KMS-11 (cell line): ENCODE results near the gene PSMA2.
A peak's percentile ranks its signal among the peaks of the same experiment; 100 is the strongest.
"Not testable (repeated sequence)": the region's sequence is repeated elsewhere in the genome, so short reads cannot be mapped to it uniquely, and the experiment has no call there.

Source experiments
- H2AFZ ChIP-seq: fragments of 200-600 bp; sonication (generic); 2 replicates; pipeline ENCODE4 v1.6.1; 2016; ENCODE audit warnings: antibody characterized with exemption, mixed run types, low read depth
- H3K27ac ChIP-seq: fragments of 200-600 bp; sonication (generic); 2 replicates; pipeline ENCODE4 v1.6.1; 2016; ENCODE audit warnings: mild to moderate bottlenecking, mixed run types
- H3K27me3 ChIP-seq: fragments of 200-600 bp; sonication (generic); 2 replicates; pipeline ENCODE4 v1.6.1; 2017; ENCODE audit warnings: mild to moderate bottlenecking, low read depth, mixed run types, moderate library complexity; ENCODE audit not compliant: insufficient read depth
- H3K36me3 ChIP-seq: fragments of 200-600 bp; sonication (generic); 2 replicates; pipeline ENCODE4 v1.6.1; 2017; ENCODE audit warnings: mild to moderate bottlenecking, mixed run types; ENCODE audit not compliant: insufficient read depth
- H3K4me1 ChIP-seq: fragments of 200-600 bp; sonication (generic); 2 replicates; pipeline ENCODE4 v1.6.1; 2016; ENCODE audit warnings: mild to moderate bottlenecking, low read depth, mixed run types; ENCODE audit not compliant: poor library complexity, severe bottlenecking
- H3K4me2 ChIP-seq: fragments of 200-600 bp; sonication (generic); 2 replicates; pipeline ENCODE4 v1.7.0; 2016; ENCODE audit warnings: mild to moderate bottlenecking, mixed run types
- H3K4me3 ChIP-seq: fragments of 200-600 bp; sonication (generic); IDR thresholded peaks from 2 replicates; pipeline ENCODE4 v1.6.1; 2017; ENCODE audit warnings: low read depth, low read length, mixed read lengths; ENCODE audit not compliant: insufficient read depth
- H3K79me2 ChIP-seq: fragments of 200-600 bp; sonication (generic); 2 replicates; pipeline ENCODE4 v1.6.1; 2016; ENCODE audit warnings: low read depth, mixed run types; ENCODE audit not compliant: insufficient read depth
- H3K9ac ChIP-seq: fragments of 200-600 bp; sonication (generic); 2 replicates; pipeline ENCODE4 v1.6.1; 2016; ENCODE audit warnings: mild to moderate bottlenecking, mixed run types
- H4K20me1 ChIP-seq: fragments of 200-600 bp; sonication (generic); 2 replicates; pipeline ENCODE4 v1.6.1; 2016; ENCODE audit warnings: mild to moderate bottlenecking, mixed run types; ENCODE audit not compliant: insufficient read depth
- CTCF ChIP-seq: fragments of 200-600 bp; sonication (generic); conservative IDR thresholded peaks from 2 replicates; pipeline ENCODE4 v1.6.1; 2017; ENCODE audit warnings: low read depth, mild to moderate bottlenecking, antibody characterized with exemption, low read length, moderate library complexity, mixed read lengths

PSMA2 gene

GRCh38 chr7:42886129-42886528 is 45.8 kb downstream of the PSMA2 start:
- H3K27ac ChIP-seq: no peak overlapping the region
- no peak overlapping the region for H3K4me2 ChIP-seq
- no peak overlapping the region for H3K4me3 ChIP-seq
- H2AFZ ChIP-seq: no peak overlapping the region
- H4K20me1 ChIP-seq: no peaks in the 10 kb centered on the region
- H3K79me2 ChIP-seq: no peaks in the 10 kb centered on the region
- no peaks in the 10 kb centered on the region for H3K36me3 ChIP-seq
- no peaks in the 10 kb centered on the region for H3K4me1 ChIP-seq
- H3K9ac ChIP-seq: no peak overlapping the region
- no peaks in the 10 kb centered on the region for H3K27me3 ChIP-seq
- TF ChIP-seq CTCF: peak; percentile 54; the same call in 1 of the 2 replicates

- H3K79me2 ChIP-seq, H3K27ac ChIP-seq, H2AFZ ChIP-seq, H3K36me3 ChIP-seq, H3K4me1 ChIP-seq, H3K27me3 ChIP-seq, H3K4me2 ChIP-seq, H4K20me1 ChIP-seq, H3K9ac ChIP-seq, H3K4me3 ChIP-seq: not testable (repeated sequence)
These were observed 46.8 kb downstream of the PSMA2 start for GRCh38 chr7:42885183-42885582.

- no peak overlapping the region for H3K4me2 ChIP-seq
- H3K9ac ChIP-seq: no peak overlapping the region
- H4K20me1 ChIP-seq: no peaks in the 10 kb centered on the region
- H2AFZ ChIP-seq: no peak overlapping the region
- H3K4me1 ChIP-seq: no peaks in the 10 kb centered on the region
- H3K27me3 ChIP-seq: no peaks in the 10 kb centered on the region
- no peaks in the 10 kb centered on the region for H3K79me2 ChIP-seq
- no peak for TF ChIP-seq CTCF
- no peaks in the 10 kb centered on the region for H3K36me3 ChIP-seq
- H3K4me3 ChIP-seq: no peak overlapping the region
- no peak overlapping the region for H3K27ac ChIP-seq
These were observed 48.0 kb downstream of the PSMA2 start for GRCh38 chr7:42883950-42884349.

- TF ChIP-seq CTCF: no peak
- no peaks in the 10 kb centered on the region for H4K20me1 ChIP-seq
- no peaks in the 10 kb centered on the region for H3K4me1 ChIP-seq
- H3K4me3 ChIP-seq: no peak overlapping the region
- no peak overlapping the region for H3K27ac ChIP-seq
- no peak overlapping the region for H3K9ac ChIP-seq
- H3K4me2 ChIP-seq: no peak overlapping the region
- H3K79me2 ChIP-seq: no peaks in the 10 kb centered on the region
- no peaks in the 10 kb centered on the region for H3K36me3 ChIP-seq
- no peak overlapping the region for H2AFZ ChIP-seq
- H3K27me3 ChIP-seq: no peaks in the 10 kb centered on the region
These were observed 51.6 kb downstream of the PSMA2 start for GRCh38 chr7:42880392-42880791.

- Histone ChIP-seq H3K36me3 (no peaks in the 10 kb centered on the region), H3K79me2 (no peaks in the 10 kb centered on the region), H3K9ac (no peak overlapping the region), H2AFZ (no peak overlapping the region), H4K20me1 (no peaks in the 10 kb centered on the region), H3K4me1 (no peaks in the 10 kb centered on the region), H3K27ac (no peak overlapping the region), H3K4me2 (no peak overlapping the region), H3K4me3 (no peak overlapping the region), H3K27me3 (no peaks in the 10 kb centered on the region)
- TF ChIP-seq CTCF: no peak
These were observed 53.7 kb downstream of the PSMA2 start for GRCh38 chr7:42878303-42878702.
